WTC11 (cell line): Measurements from ENCODE around the gene CALHM5.

Source experiments
- CBFB ChIP-seq: sonication (generic); formaldehyde crosslinking; IDR thresholded peaks from 2 replicates; pipeline ENCODE4 v1.8.1; 2022; ENCODE audit warnings: mild to moderate bottlenecking, low read depth, missing genetic modification reagents
- CTCF ChIP-seq: fragments of 200-600 bp; IDR thresholded peaks from 2 replicates; pipeline ENCODE4 v1.8.0; 2022; ENCODE audit warnings: antibody characterized with exemption
- TP53 ChIP-seq: sonication (generic); formaldehyde crosslinking; IDR thresholded peaks from 2 replicates; pipeline ENCODE4 v1.8.1; 2023; ENCODE audit warnings: mild to moderate bottlenecking, missing genetic modification reagents
- USF2 ChIP-seq: sonication (generic); formaldehyde crosslinking; IDR thresholded peaks from 2 replicates; pipeline ENCODE4 v1.8.1; 2023; ENCODE audit warnings: mild to moderate bottlenecking, missing genetic modification reagents, moderate library complexity

- TF ChIP-seq USF2 (no peak), CBFB (CRISPR knock-in tag) (no peak), CTCF (no peak), TP53 (CRISPR knock-in tag) (no peak)
These were observed 4.1 kb upstream of the CALHM5 start for GRCh38 chr6:116507324-116507723.
